Globus pallidus (tissue), 1 donor: ENCODE data around the gene DCTN1.

Experiments used
- DNase-seq: peaks from one replicate; pipeline ENCODE4 v3.0.0-alpha.2; 2015; ENCODE audit warnings: low spot score

Gene DCTN1

DNA sequence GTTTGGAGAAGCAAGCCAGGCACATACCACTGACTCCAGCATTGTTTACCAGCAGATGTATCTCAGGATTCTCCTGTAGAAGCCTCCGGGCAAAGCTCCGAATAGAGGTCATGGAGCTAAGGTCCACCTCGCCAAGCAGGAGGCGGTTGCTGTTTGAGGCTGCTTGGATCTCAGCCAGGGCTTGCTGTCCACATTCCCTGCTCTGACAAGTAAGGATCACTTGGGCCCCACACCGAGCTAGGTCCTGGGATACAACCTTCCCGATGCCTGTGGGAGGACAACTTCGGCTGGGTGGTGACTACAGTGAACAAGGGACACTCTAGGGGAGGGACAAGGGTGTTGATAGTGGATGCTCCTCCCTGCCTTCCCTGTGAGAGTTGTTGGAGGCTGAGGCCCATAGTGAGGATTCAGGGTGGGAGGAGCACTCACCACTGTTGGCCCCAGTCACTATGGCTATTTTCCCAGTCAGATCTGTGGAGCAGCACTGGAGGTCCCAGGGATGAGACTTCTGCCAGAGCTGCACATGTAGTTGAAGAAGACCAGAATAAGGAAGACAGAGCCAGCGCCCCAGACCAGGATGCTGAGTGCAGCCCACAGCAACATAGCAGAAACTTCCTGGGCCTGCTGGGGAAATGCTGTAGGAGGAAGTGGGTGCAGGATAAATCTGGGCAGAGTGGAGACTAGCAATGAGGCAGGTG lies 33.0 kb upstream of the DCTN1 start:
- no peak for DNase-seq

DNA sequence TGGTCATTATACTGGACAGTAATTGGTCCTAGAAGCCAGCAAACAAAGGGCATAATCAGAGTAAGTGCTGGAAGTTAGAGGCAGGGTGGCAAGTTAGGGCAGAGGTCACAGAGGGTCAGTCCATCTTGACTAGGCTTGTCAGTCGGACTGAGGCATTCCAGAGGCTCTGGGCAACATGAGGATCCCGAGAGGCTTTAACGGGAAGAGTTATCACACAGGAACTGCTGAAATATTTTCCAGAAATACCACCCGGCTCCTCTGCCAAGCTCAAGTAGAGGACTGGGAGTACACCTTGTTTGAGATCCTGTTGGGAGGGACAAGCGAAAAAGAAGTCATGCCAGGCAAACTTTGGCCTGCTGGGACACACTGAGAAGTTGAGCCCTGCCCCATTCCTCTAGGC lies 27.6 kb upstream of the DCTN1 start:
- DNase-seq: no peak

GRCh38 chr2:74406035-74406434 lies 25.9 kb upstream of the DCTN1 start:
- no peak for DNase-seq

DNA sequence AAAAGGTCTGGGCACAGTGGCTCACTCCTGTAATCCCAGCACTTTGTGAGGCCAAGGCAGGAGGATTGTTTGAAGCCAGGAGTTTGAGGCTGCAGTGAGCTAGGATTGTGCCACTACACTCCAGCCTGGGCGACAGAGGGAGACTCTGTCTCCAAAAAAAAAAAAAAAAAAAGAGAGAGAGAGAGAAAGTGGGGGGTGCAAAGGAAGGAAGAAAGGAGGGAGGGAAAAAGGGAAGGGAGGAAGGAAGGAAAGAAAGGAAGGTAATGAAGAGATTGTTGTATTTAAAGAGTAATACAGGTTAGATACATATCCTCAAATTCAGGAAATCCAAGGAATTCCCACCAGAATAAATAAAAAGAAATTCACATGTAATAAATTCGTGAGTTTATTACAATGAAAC lies 21.8 kb upstream of the DCTN1 start:
- no peak for DNase-seq

DNA sequence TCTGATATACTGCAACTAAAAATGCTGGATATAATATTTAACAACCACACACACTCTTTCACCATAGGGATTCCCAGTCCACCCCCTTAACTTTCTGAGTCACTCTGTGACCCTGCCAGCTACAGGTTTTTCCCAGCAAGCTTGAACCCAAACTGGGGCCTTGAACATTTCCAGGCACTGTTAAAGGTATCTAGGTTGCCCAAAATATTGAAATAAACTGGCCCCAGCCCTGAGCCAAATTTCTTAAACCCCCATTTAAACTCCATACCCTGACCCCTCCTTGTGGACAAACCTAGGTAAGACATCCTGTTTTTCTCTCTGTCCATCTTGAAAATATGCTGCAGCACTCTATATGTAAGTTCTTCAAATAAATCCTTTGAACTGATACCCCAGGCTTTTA lies 19.7 kb upstream of the DCTN1 start:
- DNase-seq: no peak

DNA sequence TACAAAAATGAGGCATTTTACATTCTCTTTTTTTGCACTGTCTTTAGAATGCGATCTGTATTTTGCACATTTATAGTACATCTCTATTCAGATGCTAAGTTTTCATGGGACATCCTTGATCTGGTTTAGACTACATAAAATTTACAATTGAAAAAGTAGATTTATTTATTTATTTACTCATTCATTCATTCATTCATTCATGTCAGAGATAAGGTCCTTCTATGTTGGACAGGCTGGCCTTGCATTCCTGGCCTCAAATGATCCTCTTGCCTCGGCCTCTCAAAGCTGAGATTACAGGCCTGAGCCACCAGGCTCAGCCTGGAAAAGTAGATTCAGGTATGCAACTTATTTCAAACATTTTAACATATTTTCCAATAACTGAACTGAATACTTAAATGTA lies 16.0 kb upstream of the DCTN1 start:
- no peak for DNase-seq

GRCh38 chr2:74393525-74393924 lies 13.4 kb upstream of the DCTN1 start:
- DNase-seq: no peak

DNA sequence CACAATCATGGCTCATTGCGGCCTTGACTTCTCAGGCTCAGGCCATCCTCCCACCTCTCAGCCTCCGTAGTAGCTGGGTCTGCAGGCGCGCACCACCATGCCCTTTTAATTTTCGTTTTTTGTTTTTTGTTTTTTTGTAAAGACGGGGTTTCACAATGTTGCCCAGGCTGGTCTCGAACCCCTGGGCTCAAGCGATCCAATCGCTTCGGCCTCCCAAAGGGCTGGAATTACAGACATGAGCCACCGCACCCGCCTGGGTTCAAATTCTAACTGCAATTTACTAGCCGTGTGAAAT lies 12.3 kb upstream of the DCTN1 start:
- no peak for DNase-seq

DNA sequence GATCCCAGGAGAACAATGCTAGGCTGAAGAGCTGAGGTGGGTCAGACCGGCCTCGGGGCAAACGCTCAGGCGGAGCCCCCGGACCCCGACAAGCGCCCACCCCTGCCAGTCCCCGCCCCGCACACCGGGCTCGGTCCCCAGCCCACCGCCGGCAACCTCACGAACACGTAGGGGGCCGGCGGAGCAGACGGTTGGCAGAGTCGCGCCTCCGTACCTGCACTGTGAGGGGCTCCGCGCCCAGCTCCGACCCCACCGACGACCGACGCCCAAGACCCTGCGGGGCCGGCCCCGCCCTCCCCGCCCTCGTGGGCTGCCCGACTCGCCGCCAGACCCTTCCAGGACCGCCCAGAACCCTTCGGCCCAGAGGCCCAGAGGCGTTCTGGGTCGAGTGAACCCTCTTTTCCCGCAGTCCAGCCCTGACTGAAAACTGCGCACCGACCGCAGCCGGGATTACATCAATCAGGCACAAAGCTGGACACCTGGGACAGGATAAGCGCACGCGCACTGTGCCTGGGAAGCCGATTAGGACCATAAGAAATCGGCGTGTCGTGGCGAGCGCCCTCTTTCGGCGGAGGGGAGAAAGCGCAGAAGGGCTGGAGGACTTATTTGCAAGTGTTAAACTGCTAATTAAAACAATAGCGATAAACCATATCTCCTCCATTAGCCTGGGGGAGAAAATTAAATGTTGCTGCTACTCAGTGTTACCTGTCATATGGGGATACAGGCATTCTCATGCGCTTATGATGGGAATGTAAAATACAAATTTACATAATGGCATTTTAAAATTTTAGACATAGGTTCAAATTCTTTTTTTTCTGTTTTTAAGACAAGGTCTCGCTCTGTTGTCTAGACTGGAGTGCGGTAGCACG lies 11.7 kb upstream of the DCTN1 start:
- DNase-seq: peak; percentile 91

DNA sequence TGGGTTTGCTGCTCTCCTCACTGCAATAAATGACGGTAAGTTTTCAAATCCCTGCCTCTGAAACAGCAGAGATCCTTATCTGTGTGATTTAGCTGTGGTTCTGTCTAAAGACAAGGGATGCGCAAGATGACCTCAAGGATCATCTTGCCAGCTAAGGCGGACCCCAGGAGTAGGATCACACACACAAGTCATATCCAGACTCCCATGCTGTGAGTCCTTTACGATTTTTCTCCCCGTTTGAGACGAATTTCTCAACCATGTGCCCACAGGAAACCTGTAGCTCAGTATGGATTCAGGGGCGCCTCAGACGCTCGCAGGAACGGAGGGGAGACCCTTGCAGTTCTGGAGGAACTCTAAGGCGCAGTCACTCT lies 11.1 kb upstream of the DCTN1 start:
- no peak for DNase-seq

DNA sequence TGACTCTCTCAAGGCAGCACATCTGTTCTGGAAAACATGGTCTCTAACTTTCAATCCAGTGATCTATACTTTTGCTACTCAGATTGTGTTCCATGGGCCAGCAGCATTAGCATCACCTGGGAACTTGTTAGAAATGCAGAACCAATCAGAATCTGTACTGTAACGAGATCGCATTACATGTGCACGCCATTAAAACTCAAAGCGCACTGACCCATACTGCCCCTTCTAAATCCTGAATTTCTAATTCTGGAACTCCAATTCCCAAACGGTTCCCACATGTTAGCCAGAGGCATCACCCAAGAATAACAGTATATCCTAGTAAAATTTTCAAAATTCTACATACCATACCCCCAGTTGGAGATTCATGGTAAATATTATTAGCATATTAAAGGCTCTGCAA lies 10.5 kb upstream of the DCTN1 start:
- no peak for DNase-seq

DNA sequence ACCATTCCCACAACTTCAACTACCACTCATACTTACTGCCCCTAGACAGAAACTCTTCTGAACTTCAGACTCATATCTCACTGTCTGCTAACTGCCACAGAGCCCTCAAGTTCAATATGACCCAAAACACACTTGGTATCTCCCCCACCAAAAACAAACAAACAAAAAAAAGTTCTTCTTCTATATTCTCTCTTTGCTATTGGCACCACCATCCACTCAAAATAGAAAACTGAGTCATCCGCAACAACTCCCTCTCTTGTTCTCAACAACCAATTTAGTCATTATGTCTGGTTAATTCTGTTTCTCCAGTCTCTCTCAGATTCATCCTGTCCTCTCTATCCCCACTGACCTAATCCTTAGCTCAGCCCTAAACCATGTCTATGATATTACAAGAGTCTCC lies 7.2 kb upstream of the DCTN1 start:
- DNase-seq: no peak

- DNase-seq: peak; percentile 84
Observed at GRCh38 chr2:74385396-74385795, 5.3 kb upstream of the DCTN1 start.

DNA sequence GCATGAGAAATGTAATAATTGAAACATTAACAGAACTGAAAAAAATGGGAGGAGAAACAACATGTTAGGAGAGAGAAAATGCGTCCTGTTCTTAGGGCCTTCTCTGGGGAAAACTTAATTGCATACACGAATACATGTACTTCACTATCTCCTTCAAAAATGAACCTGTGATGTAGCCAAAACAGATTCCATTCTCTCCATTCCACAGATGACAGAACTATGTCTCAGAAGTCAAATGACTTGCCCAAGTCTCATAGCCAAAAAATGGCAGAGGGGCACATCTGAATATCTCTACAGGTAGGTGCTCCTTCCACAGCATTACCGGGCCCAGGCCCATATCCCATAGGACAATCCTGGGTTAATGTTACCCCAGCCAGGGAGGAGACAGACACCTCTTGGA lies 3.9 kb upstream of the DCTN1 start:
- DNase-seq: no peak

DNA sequence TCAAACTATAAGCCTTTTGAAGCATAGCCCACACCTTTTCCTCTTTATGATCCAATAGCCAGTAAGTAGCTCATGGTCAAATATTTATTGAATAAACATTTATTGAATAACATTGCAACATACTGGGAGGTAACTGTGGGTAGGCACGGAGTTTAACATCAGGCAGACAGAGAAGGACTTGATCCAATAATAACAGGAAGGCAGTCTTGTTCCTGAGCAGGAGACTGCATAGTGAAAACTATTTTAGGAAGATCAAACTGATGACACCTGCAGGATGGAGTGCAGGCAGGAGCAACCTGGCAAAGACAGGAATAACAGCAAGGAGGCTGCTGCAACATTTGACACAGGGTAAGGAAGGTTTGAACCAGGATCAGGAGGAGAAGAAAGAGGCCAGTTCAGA lies 3.1 kb upstream of the DCTN1 start:
- no peak for DNase-seq

DNA sequence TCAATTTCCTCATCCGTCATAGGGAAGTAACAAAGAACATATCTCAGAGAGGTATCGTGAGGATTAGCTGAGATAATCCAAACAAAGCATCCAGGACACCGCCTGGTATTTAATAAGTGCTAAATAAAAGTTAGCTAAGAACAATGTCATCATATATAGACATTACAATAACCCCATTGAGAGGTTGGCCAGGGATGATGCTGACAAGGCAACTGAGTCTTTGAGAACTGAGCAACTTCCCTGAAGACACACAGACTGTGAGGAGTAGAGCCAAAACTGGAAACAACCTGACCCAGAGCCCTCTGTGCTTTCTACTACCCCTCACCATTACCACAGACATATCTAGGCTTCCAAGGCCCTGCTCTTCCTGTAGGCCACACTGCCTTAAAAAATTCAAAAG lies 1.6 kb upstream of the DCTN1 start:
- no peak for DNase-seq

- no peak for DNase-seq
Observed at GRCh38 chr2:74378007-74378406, 2.1 kb downstream of the DCTN1 start.

GRCh38 chr2:74375838-74376237 lies 4.3 kb downstream of the DCTN1 start:
- no peak for DNase-seq

DNA sequence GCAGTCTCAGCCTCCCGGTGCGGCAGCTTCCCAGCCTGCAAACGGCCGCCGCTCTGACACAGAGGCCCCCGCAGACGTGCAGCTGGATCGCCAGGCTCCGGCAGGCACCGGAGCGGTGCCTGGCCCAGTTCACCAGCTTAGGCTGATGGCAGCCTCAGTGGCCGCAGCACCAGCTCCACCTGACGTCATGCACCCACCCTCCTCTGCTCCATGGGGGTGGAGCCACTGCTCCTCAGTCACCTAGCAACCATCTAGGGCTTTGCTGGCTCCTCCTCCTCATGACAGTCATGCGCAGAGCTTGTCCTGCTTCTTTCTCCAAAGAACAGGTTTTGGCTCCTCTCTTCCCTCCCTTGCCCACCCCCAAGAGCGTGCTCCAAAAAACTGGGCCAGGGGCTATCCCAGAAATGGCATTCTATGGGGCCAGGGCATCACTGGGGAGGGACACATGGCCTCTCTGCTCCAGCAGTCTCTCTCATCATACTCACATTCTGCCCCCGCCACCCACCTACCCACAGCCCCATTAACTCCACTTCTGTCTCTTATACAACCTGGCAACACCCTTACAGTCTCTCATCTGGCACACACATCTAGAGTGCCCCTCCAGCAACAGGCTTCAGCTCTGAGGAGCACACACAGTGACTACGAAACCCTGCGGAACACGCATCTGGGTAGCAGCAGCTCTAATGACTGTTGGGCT lies 5.5 kb downstream of the DCTN1 start:
- DNase-seq: peak; percentile 98

- no peak for DNase-seq
Observed at GRCh38 chr2:74373985-74374384, 6.1 kb downstream of the DCTN1 start.

DNA sequence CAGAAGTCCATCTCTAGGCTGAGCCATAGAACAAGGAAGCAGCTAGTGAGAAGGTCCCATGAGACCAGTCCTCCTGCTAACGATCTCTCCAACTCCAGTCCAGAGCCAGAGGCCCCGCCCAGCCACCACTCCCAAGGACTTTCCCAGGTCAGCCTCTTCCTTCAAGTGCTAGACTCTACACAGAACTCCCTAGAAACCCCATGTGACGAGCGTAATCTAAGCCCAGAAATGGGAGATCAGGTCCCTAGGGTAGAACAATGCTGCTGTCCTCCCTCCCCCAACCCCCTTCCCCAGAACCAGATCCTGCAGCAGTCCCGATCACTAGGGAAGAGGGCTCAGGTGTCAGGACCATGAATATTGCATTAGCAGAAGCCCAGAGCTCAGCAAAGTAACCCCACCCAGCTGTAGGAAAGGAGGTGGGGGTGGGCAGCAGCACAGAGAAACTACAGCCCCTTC lies 6.9 kb downstream of the DCTN1 start:
- DNase-seq: no peak

DNA sequence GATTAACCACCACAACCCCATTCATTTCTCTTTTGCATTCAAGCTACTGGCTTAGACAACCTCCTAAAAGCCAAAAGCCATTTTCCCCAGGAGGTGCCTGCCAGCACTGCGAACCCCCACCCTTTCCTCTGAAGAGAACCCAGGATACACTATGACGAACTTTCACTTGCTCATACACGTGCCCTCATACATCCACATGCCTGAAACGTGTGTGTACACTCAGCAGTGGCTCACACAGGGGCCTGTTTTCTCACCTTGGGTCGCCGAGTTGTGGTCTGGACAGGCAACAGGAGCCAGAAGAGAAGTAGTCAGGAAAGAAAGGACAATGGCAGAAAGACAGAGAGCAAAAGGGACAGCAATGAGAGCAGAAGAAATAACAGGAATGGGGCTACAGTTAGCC lies 7.4 kb downstream of the DCTN1 start:
- no peak for DNase-seq

DNA sequence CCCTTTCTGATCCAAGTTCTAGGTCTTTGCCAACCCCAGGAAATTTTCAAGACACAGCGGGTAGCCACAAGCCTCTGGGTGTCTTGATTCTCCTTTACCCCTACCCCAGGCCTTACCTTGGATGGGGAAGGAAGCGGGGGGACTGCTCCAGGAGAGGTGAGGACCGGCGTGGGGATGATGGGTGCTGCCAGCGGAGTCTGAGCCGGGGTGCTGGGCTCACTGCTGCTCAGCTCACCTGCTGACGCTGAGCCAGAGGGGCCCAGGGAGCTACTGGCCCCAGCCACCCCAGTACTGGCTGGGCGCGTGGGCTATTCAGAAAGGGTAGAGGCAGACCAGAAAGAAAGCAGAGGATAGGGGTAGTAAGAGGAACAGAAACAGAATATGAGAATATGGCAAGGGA lies 8.7 kb downstream of the DCTN1 start:
- no peak for DNase-seq
